Vagina (tissue), 2 donors: ENCODE results near the gene SLC44A1. TPM values are rescaled to one million over a fixed set of nuclear protein-coding genes. Genes with fewer than 3 reads are reported as not detected.

Source experiments
- DNase-seq, 2 donors: peaks; one replicate each; pipeline ENCODE4 v3.0.0-alpha.2; 2017; ENCODE audit errors: extremely low spot score in 2 of 2
- H3K27ac ChIP-seq: fragments of 200-600 bp; sonication (generic); one replicate; pipeline ENCODE4 v1.5.1; 2019
- H3K27me3 ChIP-seq: fragments of 200-600 bp; sonication (generic); one replicate; pipeline ENCODE4 v1.5.1; 2019
- H3K36me3 ChIP-seq, 2 donors: fragments of 200-600 bp; sonication (generic); one replicate each; pipeline ENCODE4 v1.5.1; 2017 to 2019
- H3K4me1 ChIP-seq: fragments of 200-600 bp; sonication (generic); one replicate; pipeline ENCODE4 v1.5.1; 2019
- H3K4me3 ChIP-seq, 2 donors: fragments of 200-600 bp; sonication (generic); 1 replicate in 1 of 2; 2 replicates in 1 of 2; pipeline ENCODE4 v1.5.1; 2016 to 2019
- H3K9me3 ChIP-seq: fragments of 200-600 bp; sonication (generic); one replicate; pipeline ENCODE4 v1.5.1; 2019
- CTCF ChIP-seq, 3 experiments: fragments of 450-650 bp in 2 of 3; fragments of 200-600 bp in 1 of 3; sonication (generic) in 1 of 3; IDR thresholded peaks; one replicate each; pipeline ENCODE4 v1.5.1; 2017 to 2019; ENCODE audit warnings: antibody characterized with exemption in 3 of 3, mild to moderate bottlenecking in 2 of 3, moderate library complexity in 2 of 3
- POLR2A ChIP-seq, 2 donors: fragments of 450-650 bp; IDR thresholded peaks; one replicate each; pipeline ENCODE4 v1.6.1; 2017; ENCODE audit warnings: antibody characterized with exemption in 2 of 2, mild to moderate bottlenecking in 2 of 2, moderate library complexity in 2 of 2
- POLR2AphosphoS5 ChIP-seq, 2 donors: sonication (generic); formaldehyde crosslinking; IDR thresholded peaks; one replicate each; pipeline ENCODE4 v1.9.0; 2017; ENCODE audit warnings: antibody characterized with exemption in 2 of 2, mild to moderate bottlenecking in 2 of 2, low read depth in 1 of 2; ENCODE audit not compliant: insufficient read depth in 1 of 2
- intact Hi-C: fragments of 100-400 bp; cut with DNase I; formaldehyde crosslinking; loops from one replicate; pipeline ENCODE4 v1.15.1; 2023
- total RNA-seq: library from RNA; depleted of rRNA; stranded (reverse); fragments of >200 nt; gene quantifications from one replicate; pipeline ENCODE4 v1.2.3, GENCODE V29; 2016

The SLC44A1 gene
- total RNA-seq, 1 donor from 2014 or later: 67.3 TPM

GRCh38 chr9:105361873-105362272 lies 117.4 kb downstream of the SLC44A1 start:
- Histone ChIP-seq H3K4me3 (no peak overlapping the region), H3K4me1 (no peaks in the 10 kb centered on the region), H3K27ac (no peak overlapping the region), H3K27me3 (no peaks in the 10 kb centered on the region), H3K36me3 (peaks cover 0 to 43% of the 10 kb centered on the region in 2 donors), H3K9me3 (no peaks in the 10 kb centered on the region)
- DNase-seq: no peak
- intact Hi-C loops: no loop called here
- TF ChIP-seq CTCF (IDR thresholded peaks at IDR 0.05) (no peak), POLR2AphosphoS5 (IDR thresholded peaks at IDR 0.05; ENCODE audit: insufficient read depth in 1 of 2, low read depth in 1 of 2) (no peak), POLR2A (IDR thresholded peaks at IDR 0.05) (no peak)

GRCh38 chr9:105362470-105362869 lies 118.0 kb downstream of the SLC44A1 start:
- H3K36me3 ChIP-seq: peaks cover 0 to 49% of the 10 kb centered on the region in 2 donors
- intact Hi-C loops: no loop called here
- no peak overlapping the region for H3K27ac ChIP-seq
- H3K4me1 ChIP-seq: no peaks in the 10 kb centered on the region
- no peak for DNase-seq
- no peak overlapping the region for H3K4me3 ChIP-seq
- H3K27me3 ChIP-seq: no peaks in the 10 kb centered on the region
- H3K9me3 ChIP-seq: no peaks in the 10 kb centered on the region
- TF ChIP-seq POLR2A (IDR thresholded peaks at IDR 0.05) (no peak), CTCF (IDR thresholded peaks at IDR 0.05) (no peak), POLR2AphosphoS5 (IDR thresholded peaks at IDR 0.05; ENCODE audit: insufficient read depth in 1 of 2, low read depth in 1 of 2) (no peak)

DNA sequence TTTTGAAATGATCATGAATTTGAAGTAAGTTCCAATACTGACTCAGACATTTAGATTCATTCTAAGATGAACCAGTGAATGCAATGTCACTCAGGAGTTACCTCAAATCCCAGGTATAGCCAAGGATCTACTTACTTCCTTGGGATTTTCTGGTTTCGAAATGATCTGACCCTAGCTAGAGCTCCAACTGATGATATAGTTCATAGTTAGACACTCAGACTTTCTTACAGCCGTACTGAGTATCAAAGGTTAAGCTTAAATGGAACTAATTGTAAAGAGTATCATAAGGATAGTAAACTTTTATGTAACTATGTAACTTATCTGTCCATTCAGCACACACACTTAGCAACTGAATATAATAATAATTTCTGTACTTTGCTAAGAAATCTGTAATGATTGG lies 119.4 kb downstream of the SLC44A1 start:
- Histone ChIP-seq H3K4me1 (no peaks in the 10 kb centered on the region), H3K27ac (no peak overlapping the region), H3K27me3 (no peaks in the 10 kb centered on the region), H3K9me3 (no peaks in the 10 kb centered on the region), H3K4me3 (no peak overlapping the region), H3K36me3 (peaks cover 0 to 44% of the 10 kb centered on the region in 2 donors)
- DNase-seq: no peak
- intact Hi-C loops: no loop called here
- TF ChIP-seq CTCF (IDR thresholded peaks at IDR 0.05) (no peak), POLR2AphosphoS5 (IDR thresholded peaks at IDR 0.05; ENCODE audit: insufficient read depth in 1 of 2, low read depth in 1 of 2) (no peak), POLR2A (IDR thresholded peaks at IDR 0.05) (no peak)

DNA sequence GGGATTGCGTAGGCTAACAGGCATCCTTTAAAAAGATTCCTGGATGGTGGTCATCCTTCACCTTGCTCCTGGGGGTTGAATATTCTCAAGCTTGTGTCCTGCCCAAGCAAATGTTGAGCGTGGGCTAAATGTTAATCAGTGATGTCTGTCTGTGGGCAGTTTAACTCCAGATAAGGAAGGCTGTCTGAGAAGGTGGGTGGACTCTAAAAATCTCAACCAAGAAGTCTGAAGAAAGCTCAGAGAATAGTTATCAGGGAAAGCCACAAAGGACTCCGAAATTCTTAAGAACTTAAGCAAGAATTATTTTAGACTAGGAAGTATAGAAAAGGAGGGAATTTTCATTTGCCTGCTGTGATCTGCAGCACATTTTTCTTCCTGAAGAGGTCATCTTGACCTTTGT lies 125.5 kb downstream of the SLC44A1 start:
- H3K27ac ChIP-seq: no peak overlapping the region
- H3K27me3 ChIP-seq: no peaks in the 10 kb centered on the region
- H3K4me3 ChIP-seq: no peak overlapping the region
- H3K4me1 ChIP-seq: no peaks in the 10 kb centered on the region
- intact Hi-C loops: no loop called here
- TF ChIP-seq CTCF (IDR thresholded peaks at IDR 0.05) (no peak), POLR2AphosphoS5 (IDR thresholded peaks at IDR 0.05; ENCODE audit: insufficient read depth in 1 of 2, low read depth in 1 of 2) (no peak), POLR2A (IDR thresholded peaks at IDR 0.05) (no peak)
- no peak for DNase-seq
- H3K36me3 ChIP-seq: peaks cover 0 to 30% of the 10 kb centered on the region in 2 donors
- no peaks in the 10 kb centered on the region for H3K9me3 ChIP-seq

GRCh38 chr9:105373723-105374122 lies 129.3 kb downstream of the SLC44A1 start:
- intact Hi-C loops: no loop called here
- no peaks in the 10 kb centered on the region for H3K4me1 ChIP-seq
- TF ChIP-seq POLR2A (IDR thresholded peaks at IDR 0.05): no peak
- TF ChIP-seq CTCF (IDR thresholded peaks at IDR 0.05): no peak
- no peak for TF ChIP-seq POLR2AphosphoS5 (IDR thresholded peaks at IDR 0.05; ENCODE audit: insufficient read depth in 1 of 2, low read depth in 1 of 2)

More at GRCh38 chr9:105373723-105374122, 129.3 kb downstream of the SLC44A1 start:
- Histone ChIP-seq H3K9me3 (no peaks in the 10 kb centered on the region), H3K36me3 (peaks cover 0 to 20% of the 10 kb centered on the region in 2 donors), H3K27me3 (no peaks in the 10 kb centered on the region), H3K4me3 (no peak overlapping the region), H3K27ac (no peak overlapping the region)
- no peak for DNase-seq
